ENCODE results near the gene NFU1.

DNA sequence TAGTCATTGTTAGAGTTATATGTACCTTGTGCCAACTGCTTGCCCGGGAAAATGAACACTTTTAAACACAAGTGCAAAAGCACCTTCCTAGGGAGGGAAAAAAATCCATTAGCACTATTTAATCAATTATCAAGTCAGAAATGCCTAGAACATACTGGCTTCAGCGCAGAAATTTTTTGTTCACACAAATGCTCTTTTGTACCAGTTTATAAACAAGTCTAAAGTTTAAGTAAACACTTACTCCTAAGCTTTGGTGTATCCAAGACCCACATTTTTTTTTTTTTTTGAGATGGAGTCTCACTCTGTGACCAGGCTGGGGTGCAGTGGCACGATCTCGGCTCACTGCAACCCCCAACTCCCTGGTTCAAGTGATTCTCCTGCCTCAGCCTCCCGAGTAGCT is 80.8 kb downstream of the NFU1 start:
- TF ChIP-seq ZNF350 (CRISPR knock-in tag; IDR thresholded peaks at IDR 0.05; ENCODE audit: borderline replicate concordance, low read depth), result no peak
- TF ChIP-seq CTCF (CRISPR knock-in tag; IDR thresholded peaks at IDR 0.05), result no peak
- TF ChIP-seq ATF2 (CRISPR knock-in tag; IDR thresholded peaks at IDR 0.05), result no peak
- no peak for TF ChIP-seq CAMTA2 (CRISPR knock-in tag; IDR thresholded peaks at IDR 0.05; ENCODE audit: borderline replicate concordance)
- TF ChIP-seq HNF1A (IDR thresholded peaks at IDR 0.05; ENCODE audit: low read depth), result no peak
- TF ChIP-seq HNF1A (CRISPR knock-in tag; IDR thresholded peaks at IDR 0.05; ENCODE audit: borderline replicate concordance), result no peak
- no peak for TF ChIP-seq HMGXB4 (CRISPR knock-in tag; IDR thresholded peaks at IDR 0.05; ENCODE audit: borderline replicate concordance in 1 of 2, low read depth in 1 of 2)
- TF ChIP-seq, protein P1, sequence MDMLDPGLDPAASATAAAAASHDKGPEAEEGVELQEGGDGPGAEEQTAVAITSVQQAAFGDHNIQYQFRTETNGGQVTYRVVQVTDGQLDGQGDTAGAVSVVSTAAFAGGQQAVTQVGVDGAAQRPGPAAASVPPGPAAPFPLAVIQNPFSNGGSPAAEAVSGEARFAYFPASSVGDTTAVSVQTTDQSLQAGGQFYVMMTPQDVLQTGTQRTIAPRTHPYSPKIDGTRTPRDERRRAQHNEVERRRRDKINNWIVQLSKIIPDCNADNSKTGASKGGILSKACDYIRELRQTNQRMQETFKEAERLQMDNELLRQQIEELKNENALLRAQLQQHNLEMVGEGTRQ (IDR thresholded peaks at IDR 0.05; ENCODE audit: low read depth, low read length), result no peak
- TF ChIP-seq, protein P1 (CRISPR knock-in tag; IDR thresholded peaks at IDR 0.05; ENCODE audit: borderline replicate concordance), result no peak
- TF ChIP-seq NFE2 (CRISPR knock-in tag; IDR thresholded peaks at IDR 0.05), result no peak
- TF ChIP-seq, protein P2, sequence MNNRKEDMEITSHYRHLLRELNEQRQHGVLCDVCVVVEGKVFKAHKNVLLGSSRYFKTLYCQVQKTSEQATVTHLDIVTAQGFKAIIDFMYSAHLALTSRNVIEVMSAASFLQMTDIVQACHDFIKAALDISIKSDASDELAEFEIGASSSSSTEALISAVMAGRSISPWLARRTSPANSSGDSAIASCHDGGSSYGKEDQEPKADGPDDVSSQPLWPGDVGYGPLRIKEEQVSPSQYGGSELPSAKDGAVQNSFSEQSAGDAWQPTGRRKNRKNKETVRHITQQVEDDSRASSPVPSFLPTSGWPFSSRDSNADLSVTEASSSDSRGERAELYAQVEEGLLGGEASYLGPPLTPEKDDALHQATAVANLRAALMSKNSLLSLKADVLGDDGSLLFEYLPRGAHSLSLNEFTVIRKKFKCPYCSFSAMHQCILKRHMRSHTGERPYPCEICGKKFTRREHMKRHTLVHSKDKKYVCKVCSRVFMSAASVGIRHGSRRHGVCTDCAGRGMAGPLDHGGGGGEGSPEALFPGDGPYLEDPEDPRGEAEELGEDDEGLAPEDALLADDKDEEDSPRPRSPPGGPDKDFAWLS (CRISPR knock-in tag; IDR thresholded peaks at IDR 0.05; ENCODE audit: borderline replicate concordance), result no peak

Data from HepG2 (cell line).